ENCODE results near the gene LGALS3BP. TPM values are rescaled to one million over a fixed set of nuclear protein-coding genes. Genes with fewer than 3 reads are reported as not detected.

Gene LGALS3BP
- total and polyA plus RNA-seq, 2 of the 13 experiments (the other 11 are each of a cell fraction or from before 2014, with no cell fraction given): 137 to 332 TPM

DNA sequence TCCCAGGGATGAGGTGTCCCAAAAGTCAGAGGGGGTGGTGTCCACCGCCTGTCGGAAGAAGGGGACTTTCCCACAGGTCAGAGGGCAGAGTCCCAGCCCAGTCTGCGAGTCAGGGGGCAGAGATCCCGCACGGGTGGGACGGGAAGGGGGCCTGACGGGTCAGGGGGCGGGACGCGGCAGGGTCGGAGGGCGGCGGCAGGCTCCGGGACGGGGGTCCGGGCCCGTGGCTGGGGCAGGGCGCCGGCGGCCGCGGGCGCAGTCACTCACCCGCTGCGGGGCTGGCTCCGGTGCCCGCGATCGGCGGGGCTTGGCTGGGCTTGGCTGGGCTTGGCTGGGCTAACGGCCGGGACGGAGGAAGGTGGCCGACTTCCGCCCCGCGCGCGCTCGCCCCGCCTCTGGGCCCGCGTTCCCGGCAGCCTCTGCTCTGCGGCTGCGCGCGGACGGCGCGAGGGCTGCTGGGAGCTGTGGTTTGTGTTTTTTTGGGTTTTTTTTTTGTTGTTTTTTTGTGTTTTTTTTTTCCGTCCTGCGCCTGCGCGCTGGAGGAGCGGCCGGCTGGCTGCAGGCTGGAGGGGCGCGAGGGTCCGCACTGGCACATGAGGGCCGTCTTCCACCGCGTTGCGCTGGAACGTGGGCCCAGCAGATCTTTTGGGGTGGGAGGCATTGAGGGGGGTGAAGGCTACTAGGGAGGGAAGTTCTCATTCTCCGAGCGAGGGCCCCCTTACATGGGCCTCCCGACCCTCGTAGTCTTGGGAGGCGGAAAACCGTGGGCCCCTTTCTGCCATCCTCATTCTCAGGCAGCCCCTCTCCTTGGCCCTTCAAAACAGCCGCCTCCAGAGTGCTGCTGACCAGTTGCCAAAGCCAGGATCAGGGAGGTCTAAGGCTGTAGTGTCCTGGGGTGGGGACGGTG lies 29.9 kb upstream of the LGALS3BP start, which contains the start of gene CANT1 (continued):
- TF ChIP-seq ZZZ3 (CRISPR knock-in tag; IDR thresholded peaks at IDR 0.05; ENCODE audit: borderline replicate concordance) (peak; percentile 44; the same call in 1 of the 2 replicates), ZNF30 (CRISPR knock-in tag; IDR thresholded peaks at IDR 0.05) (no peak), ZNF720 (CRISPR knock-in tag; IDR thresholded peaks at IDR 0.05) (peak; percentile 84; the same call in 1 of the 2 replicates), HDAC6 (IDR thresholded peaks at IDR 0.05; ENCODE audit: low read depth, low read length) (no peak), ZNF235 (CRISPR knock-in tag; IDR thresholded peaks at IDR 0.05; ENCODE audit: borderline replicate concordance) (no peak), MIER3 (CRISPR knock-in tag; IDR thresholded peaks at IDR 0.05; ENCODE audit: borderline replicate concordance) (no peak), ZNF337 (CRISPR knock-in tag; IDR thresholded peaks at IDR 0.05; ENCODE audit: borderline replicate concordance, low read depth) (no peak), PHF21A (CRISPR knock-in tag; IDR thresholded peaks at IDR 0.05) (0 out of 2 replicates have a peak, but pooled peaks have one; percentile 56), BRD4 (CRISPR knock-in tag; IDR thresholded peaks at IDR 0.05) (0 out of 2 replicates have a peak, but pooled peaks have one; percentile 18), ZNF773 (CRISPR knock-in tag; IDR thresholded peaks at IDR 0.05; ENCODE audit: borderline replicate concordance) (peak; percentile 70; the same call in 1 of the 2 replicates), ZNF264 (CRISPR knock-in tag; IDR thresholded peaks at IDR 0.05) (no peak), ZNF260 (CRISPR knock-in tag; IDR thresholded peaks at IDR 0.05; ENCODE audit: borderline replicate concordance, low read depth) (no peak), HIVEP1 (CRISPR knock-in tag; IDR thresholded peaks at IDR 0.05) (peak; percentile 66; the same call in 1 of the 2 replicates), ZNF788 (CRISPR knock-in tag; IDR thresholded peaks at IDR 0.05; ENCODE audit: borderline replicate concordance) (peak; percentile 75; the same call in 1 of the 2 replicates), SETDB1 (CRISPR knock-in tag; IDR thresholded peaks at IDR 0.05; ENCODE audit: borderline replicate concordance) (no peak)
- TF ChIP-seq, protein P1, sequence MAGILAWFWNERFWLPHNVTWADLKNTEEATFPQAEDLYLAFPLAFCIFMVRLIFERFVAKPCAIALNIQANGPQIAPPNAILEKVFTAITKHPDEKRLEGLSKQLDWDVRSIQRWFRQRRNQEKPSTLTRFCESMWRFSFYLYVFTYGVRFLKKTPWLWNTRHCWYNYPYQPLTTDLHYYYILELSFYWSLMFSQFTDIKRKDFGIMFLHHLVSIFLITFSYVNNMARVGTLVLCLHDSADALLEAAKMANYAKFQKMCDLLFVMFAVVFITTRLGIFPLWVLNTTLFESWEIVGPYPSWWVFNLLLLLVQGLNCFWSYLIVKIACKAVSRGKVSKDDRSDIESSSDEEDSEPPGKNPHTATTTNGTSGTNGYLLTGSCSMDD (CRISPR knock-in tag; IDR thresholded peaks at IDR 0.05): no peak
- TF ChIP-seq, protein P2, sequence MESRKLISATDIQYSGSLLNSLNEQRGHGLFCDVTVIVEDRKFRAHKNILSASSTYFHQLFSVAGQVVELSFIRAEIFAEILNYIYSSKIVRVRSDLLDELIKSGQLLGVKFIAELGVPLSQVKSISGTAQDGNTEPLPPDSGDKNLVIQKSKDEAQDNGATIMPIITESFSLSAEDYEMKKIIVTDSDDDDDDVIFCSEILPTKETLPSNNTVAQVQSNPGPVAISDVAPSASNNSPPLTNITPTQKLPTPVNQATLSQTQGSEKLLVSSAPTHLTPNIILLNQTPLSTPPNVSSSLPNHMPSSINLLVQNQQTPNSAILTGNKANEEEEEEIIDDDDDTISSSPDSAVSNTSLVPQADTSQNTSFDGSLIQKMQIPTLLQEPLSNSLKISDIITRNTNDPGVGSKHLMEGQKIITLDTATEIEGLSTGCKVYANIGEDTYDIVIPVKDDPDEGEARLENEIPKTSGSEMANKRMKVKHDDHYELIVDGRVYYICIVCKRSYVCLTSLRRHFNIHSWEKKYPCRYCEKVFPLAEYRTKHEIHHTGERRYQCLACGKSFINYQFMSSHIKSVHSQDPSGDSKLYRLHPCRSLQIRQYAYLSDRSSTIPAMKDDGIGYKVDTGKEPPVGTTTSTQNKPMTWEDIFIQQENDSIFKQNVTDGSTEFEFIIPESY (CRISPR knock-in tag; IDR thresholded peaks at IDR 0.05): no peak
- TF ChIP-seq, protein P3, sequence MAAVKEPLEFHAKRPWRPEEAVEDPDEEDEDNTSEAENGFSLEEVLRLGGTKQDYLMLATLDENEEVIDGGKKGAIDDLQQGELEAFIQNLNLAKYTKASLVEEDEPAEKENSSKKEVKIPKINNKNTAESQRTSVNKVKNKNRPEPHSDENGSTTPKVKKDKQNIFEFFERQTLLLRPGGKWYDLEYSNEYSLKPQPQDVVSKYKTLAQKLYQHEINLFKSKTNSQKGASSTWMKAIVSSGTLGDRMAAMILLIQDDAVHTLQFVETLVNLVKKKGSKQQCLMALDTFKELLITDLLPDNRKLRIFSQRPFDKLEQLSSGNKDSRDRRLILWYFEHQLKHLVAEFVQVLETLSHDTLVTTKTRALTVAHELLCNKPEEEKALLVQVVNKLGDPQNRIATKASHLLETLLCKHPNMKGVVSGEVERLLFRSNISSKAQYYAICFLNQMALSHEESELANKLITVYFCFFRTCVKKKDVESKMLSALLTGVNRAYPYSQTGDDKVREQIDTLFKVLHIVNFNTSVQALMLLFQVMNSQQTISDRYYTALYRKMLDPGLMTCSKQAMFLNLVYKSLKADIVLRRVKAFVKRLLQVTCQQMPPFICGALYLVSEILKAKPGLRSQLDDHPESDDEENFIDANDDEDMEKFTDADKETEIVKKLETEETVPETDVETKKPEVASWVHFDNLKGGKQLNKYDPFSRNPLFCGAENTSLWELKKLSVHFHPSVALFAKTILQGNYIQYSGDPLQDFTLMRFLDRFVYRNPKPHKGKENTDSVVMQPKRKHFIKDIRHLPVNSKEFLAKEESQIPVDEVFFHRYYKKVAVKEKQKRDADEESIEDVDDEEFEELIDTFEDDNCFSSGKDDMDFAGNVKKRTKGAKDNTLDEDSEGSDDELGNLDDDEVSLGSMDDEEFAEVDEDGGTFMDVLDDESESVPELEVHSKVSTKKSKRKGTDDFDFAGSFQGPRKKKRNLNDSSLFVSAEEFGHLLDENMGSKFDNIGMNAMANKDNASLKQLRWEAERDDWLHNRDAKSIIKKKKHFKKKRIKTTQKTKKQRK (IDR thresholded peaks at IDR 0.05; ENCODE audit: low read length): no peak
- TF ChIP-seq, protein P4, sequence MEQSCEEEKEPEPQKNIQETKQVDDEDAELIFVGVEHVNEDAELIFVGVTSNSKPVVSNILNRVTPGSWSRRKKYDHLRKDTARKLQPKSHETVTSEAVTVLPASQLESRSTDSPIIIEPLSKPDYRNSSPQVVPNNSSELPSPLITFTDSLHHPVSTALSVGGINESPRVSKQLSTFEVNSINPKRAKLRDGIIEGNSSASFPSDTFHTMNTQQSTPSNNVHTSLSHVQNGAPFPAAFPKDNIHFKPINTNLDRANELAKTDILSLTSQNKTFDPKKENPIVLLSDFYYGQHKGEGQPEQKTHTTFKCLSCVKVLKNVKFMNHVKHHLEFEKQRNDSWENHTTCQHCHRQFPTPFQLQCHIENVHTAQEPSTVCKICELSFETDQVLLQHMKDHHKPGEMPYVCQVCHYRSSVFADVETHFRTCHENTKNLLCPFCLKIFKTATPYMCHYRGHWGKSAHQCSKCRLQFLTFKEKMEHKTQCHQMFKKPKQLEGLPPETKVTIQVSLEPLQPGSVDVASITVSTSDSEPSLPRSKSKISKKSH (CRISPR knock-in tag; IDR thresholded peaks at IDR 0.05; ENCODE audit: borderline replicate concordance): 0 out of 2 replicates have a peak, but pooled peaks have one; percentile 69

All from HepG2 (cell line).